Hepatic stellate cell (primary cell): ENCODE results near the gene MPPED2.

Experiments used
- DNase-seq: peaks from one replicate; pipeline ENCODE4 v3.0.0; 2011; ENCODE audit warnings: low spot score

The MPPED2 gene

DNA sequence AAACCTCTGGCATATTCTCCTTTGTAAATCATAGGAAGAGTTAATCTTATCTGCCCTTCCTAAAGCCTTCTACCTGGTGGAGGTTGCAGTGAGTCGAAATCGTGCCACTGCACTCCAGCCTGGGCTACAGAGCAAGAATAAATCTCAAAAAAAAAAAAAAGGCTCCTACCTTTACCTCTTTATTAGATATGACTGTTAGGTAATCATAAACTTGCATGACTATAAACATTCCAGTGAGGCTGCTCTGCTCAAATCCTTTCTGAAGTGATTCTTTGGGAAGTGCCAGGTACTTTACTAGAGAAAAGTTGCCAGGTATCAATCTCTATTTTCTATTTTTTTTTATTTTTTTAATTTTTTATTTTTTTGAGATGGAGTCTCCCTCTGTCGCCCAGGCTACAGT, 59.6 kb downstream of the MPPED2 start:
- DNase-seq = no peak

DNA sequence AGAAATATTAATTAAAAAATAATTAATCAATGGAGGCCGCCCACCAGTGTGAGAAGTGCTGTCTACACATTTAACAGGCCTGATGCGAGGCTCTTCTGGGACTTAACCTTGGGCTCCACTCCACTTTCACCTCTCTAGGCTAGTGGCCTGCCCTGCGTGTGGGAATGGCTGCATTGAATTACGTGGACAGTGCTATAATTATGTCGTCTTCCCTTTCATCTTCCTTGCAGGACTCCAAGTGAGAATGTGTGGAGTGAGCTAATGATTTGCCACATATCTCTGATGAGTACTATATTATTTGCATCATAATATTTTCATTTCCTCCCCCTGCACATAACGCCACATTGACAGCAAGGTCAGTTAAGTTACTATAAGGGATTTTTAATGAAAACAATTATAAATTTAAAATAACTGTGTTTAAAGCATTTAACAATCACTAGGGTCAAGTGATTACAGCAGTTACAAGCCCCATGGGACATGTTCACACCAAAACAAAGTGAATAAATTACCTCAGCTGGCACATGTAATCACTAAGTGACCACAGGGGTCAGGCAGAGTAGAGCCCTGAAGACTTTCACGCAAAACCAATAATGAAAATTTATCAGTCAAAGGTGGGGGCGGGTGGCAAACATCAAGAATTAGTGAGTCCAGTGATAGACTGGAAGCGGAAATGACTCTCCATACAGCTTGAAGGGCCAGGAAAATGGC, 63.5 kb downstream of the MPPED2 start:
- no peak for DNase-seq

DNA sequence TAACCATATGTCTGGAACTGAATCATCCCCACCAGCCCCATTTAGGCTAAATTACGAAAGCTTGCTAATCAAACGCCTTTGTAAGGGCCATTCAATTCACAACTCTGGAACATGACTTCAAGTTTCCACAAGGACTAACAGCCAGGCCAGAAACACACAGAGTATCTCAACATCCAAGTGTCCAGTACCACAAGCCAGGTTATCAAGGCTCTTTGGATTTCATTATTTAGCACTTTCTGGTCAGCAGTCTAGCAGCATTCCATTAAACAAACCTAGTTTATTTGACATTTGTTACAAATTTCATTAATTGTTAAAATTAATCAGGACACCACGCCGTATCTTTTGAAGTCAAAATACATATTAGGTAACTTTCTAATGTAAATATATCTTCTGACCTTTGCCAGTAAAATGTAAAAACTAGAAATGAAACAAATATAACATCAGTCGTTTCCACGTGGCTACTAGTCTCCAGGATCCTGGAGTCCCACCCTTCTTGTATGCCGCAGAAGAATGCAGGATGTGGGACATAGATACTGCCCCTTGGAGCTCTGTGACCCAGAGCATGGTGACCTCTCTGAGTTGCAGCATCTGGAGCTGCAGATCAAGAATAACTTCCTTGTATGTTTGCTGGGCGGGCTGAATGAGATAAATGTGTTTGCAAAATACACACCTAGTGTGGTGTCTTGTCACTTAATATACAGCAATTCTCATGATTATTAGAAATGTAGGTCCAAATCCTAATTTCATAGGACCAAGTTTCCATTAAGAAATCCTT, 64.7 kb downstream of the MPPED2 start:
- no peak for DNase-seq

DNA sequence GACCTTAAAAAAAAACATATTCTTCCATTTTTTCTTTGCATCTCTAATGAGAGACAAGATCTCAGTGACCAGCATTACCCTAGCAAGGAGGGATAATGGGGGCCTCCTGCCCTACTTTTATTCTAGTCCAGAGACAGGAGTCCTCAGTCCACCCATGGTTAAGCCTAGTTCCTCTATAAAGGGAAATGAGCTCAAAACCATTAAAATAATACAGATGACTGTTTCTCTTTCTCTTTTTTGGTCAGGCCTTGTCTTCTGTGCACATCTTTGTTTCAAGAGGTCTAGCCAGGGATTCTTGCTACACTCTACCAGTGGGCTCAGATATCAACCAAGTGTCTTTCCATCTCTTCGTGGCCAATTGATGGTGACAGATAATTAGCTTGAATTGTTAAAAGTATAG, 73.1 kb downstream of the MPPED2 start:
- DNase-seq = no peak

DNA sequence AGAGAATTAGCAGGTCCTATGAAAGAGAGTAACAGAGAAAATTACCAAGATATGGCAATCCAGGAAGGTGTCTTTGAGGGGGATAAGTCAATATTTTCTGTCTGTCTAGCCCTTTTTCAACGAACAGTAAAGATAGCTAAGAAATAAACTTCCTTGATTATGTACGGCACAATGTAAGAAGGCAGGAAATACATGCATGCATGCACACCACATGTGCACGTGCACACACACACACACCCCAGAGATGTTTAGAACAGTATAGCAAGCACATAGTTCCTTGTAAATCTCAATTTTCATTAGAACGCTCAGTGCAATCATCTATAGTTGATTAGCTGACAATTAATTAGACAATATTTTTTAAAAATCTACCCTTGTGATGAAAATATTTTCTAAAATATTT, 74.7 kb downstream of the MPPED2 start:
- DNase-seq = no peak

DNA sequence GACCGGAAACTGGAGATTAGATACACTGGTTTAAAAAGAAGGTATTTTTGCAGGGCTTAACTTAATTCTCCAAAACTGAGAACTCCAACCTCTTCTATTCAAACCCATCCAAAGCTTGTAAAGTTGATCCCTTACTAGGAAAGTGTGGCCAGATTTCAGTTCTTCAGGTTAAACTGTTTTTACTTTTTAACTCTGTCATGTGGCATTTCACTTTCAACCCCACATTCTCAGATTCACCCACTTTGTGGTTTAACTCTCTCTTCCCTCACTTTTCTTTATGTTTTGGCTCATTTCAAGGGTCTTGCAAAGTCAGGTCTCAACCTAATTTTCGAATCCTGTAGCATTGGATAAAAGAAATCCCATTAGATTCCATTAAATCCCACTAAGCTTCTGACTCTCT, 75.4 kb downstream of the MPPED2 start:
- DNase-seq = no peak

DNA sequence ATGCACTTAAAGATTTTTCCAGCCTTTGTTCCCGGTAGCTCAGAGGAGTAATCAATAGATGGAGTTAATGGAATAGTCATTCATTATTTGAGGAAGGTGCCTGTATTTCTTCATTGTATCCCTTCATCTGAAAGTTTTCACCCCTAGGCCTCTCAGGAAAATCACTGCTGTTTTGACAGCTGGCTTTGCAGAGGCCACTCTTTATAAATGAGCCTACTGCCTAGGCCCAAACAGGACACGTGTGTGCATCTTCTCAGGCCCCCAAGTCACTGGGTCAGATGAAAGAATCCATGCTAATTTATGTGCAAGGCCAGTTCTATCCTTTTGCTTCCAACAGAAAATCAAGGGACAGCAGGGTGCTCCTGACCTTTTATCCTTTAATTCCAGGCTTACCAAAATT, 76.8 kb downstream of the MPPED2 start:
- no peak for DNase-seq

DNA sequence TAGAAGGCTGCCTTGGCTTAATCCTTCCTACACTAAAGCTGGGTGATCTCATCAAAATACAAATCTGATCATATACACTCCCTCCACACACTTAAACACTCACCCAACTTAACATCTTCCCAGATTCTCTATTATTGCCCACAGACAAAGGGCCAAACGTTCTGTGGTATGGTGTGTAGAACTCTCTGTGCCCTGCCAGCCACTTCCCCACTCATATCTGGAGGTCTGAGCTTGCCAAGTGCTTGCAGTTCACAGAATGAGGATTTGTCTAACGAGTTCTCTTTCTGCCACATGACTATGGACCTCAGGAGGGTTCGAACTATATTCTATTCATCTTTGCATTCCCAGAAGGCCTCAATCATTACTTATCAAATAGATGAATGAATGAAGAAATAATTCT, 77.6 kb downstream of the MPPED2 start:
- DNase-seq = no peak

DNA sequence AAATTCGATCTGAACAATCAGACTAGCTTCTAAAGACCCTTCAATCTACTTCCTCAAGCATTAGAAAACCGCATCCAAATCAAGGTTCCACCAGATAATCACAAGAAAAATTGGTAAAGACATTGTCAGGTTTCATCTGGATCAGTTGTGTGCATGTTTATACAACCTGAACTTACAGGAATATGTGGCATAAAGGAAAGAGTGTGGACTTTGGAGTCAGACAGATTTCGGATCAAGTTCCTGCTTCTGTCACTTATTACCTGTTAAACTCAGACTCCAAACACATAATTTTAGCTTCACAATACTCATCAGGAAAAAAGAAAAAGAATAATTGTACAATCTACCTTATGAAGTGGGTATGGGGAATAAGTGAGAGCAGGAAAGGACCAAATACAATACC, 80.5 kb downstream of the MPPED2 start:
- no peak for DNase-seq

DNA sequence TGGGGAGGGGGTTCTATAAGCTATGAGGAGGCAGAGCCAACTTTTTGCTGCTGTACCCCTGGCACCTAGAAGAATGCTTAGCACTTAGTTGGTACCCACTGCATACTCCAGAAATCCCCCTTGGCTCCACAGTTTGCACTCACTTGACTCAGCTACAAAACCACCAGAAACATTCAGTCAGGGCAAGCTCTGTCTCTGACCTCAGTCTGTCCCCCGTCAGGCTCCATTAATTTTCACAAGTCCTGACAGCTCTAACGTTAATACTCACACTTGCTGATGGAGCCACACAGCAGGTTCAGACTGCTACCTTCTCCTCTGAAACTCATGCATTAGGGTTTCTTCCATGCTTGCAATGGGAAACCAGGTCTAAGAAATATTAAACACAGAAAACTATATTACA, 81.7 kb downstream of the MPPED2 start:
- no peak for DNase-seq

DNA sequence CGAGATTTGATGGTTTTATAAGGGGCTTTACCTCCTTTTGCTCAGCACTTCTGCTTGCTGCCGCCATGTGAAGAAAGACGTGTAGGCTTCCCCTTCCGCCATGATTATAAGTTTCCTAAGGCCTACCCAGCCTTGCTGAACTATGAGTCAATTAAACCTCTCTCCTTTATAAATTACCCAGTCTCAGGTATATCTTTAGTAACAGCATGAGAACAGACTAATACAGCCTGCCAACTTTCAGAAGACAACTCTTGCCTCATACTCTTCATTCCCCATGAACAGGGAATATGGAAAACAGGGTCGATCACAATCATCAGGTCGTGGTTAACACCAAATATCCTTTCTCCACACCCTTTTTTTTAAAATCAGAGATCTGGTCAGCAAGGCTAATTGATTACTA, 83.0 kb downstream of the MPPED2 start:
- DNase-seq = no peak

DNA sequence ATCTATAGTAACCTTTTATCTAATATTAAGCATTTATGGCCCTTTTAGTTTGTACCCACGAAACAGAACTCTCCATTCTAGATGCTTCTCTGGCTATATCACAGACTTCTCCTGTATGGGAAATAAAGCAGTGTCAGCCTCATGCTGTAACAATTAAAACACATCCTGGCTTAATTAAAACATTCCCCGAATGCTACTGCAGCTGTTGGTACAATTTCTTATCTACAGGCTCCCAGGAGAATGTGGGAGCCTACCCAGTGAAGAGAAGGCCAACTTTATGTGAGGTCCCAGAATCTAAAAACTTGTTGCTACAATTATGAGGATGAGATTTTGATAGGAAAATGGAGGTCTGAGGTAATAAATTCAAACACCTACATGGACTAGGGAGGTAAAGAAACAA, 83.8 kb downstream of the MPPED2 start:
- DNase-seq = no peak

DNA sequence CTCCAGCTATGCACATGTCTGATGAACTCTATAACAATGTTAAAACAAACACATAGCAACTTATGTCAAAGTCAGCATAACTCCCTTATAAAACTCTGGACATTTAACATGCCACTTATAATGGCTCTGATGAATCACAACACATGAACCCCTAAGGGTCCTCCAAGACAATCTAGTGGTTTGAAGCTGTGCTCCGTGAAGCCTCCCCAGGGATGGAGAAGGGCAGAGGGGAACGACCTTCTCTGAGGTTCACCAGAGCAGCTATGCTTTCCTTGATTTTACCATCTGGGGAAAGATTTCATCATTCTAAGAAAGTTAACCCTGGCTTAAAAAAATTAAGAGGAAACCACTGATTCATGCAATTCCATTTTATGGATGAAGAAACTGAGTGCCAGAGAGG, 84.4 kb downstream of the MPPED2 start:
- no peak for DNase-seq

DNA sequence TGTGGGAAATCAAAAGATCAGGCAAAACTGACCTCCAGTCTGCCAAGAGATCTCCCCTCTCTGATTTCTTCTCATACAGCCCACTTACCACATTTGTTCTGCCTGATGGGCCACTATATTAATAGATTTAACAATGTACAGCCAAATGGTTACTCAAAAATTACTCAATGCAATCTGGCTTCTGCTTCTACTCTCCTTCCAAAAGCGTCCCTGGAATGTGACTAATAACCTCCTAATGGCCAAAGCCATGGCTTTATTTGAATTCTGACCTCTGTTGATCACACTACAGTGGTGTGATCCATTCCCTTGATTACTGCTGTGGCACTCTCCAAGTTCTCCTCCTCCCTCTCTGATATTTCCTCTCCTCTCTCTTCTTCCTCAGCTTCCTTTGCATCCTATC, 86.2 kb downstream of the MPPED2 start:
- no peak for DNase-seq

DNA sequence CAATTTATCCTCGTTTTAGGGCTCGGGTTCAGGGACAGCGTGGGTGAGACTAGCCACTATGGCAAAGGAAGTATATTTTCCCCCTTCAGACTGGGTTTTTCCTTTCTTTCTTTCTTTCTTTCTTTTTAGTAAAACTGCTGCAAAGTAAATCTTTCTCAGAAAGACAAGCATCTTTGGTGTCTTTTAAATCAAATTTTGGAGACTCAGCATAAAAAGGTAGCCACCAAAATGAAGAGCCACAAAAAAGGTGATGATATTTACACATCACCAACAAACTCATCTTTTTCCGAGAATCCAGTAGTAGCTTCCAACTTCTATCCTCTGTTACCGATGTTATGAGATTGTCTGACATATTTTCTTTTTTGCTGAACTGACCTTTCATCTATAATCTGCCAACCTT, 88.6 kb downstream of the MPPED2 start:
- no peak for DNase-seq

DNA sequence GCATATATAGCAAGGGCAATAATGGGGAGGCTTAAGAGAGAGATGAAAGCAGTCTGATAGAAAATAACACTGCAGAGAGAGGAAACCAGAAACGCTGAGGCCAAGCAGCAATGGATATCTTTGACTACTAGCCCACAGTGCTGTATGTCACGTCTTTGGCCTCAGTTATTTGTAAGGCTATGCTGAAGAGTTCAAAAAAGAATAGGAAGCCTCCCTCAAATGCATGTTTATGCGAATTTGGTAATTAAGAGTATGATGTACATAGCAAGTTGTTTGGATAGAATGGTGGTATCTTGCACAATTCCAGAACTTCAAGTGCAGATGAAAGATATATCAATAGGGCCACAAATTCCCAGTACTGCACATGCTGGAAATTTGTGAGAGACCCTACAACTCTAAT, 89.2 kb downstream of the MPPED2 start:
- DNase-seq = no peak

DNA sequence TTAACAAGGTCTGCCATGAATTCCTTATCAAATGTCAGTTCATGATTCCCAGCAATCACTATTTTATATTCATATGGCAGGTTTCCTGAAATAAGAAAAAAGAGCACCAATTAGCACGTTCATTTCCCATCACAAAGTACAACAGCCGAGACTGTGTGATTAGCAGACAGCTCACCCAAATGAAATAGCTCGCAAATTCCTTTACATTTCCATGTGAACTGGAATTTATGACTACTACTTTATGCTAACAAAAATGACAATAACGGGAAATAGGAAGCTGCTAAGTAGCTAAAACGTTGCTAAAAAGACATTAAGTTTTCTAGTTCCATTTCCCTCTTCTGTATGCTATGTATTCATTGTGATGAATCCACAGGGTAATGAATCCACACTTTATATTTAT, 90.7 kb downstream of the MPPED2 start:
- no peak for DNase-seq

DNA sequence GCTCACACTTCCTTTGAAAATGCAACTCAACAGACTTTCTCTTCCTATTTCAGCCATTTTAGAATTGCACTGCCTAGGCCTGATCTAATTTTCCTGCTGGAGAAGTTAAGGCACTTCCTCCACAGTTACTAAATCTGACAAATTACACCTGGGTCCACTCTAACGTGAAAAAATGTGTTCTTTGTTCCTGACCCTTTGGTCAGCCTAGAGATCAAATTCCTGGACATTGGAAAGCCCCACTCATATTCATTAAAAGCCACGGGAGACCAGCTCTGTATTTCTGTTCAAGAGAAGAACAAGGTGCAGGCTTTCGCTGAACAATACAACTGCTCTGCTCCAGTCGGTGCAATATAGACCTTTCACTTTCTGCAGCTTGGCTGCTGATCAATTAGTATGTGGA, 96.6 kb downstream of the MPPED2 start:
- no peak for DNase-seq

DNA sequence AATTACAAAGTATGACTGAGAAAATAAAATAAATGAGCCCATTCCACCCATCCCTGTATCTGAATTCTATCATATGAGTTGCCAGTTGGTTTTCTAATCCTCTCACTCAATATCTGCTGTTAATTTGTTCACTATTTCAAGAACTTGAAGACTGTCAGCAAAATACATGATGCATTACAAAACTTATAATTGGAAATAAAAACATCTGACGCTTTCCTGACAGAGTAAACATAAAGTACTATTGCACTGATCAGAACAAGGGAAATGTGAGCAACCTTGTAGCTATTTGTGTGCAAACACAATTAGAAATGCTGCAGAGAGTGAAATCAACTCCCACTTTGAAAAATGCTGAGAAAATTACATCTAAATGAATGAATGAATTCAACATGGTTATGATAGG, 97.1 kb downstream of the MPPED2 start:
- no peak for DNase-seq

DNA sequence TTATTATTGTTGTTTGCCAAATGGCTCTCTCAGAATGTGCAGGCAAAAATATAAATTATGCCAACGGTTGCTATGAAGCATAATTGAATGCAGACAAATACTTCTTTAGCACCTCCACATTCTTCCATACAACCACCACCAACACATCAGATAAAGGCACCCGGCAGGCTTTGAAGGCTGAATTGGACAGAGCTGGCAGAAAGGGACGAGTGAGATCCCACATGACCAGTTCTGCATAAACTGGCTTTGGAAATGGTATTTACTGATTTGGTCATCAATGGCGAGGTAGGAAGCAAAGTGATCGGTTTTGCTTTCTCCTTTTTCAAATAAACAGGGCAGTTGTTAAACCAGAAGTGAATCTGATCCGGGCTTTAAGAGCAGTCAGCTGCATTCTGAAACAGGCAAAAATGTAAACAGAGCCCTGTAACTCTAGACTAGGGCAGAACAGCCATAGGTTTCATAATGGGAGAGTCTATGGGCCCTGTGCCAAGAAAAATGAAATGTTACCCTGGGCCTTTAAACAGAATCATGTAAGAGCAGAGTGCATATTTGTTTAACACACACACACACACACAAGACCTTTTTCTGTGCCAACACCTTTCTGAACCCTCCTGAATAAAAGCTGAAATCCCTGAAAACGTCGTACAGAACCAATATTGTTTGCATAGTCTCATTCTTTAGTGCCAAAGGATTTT, 97.7 kb downstream of the MPPED2 start:
- no peak for DNase-seq

DNA sequence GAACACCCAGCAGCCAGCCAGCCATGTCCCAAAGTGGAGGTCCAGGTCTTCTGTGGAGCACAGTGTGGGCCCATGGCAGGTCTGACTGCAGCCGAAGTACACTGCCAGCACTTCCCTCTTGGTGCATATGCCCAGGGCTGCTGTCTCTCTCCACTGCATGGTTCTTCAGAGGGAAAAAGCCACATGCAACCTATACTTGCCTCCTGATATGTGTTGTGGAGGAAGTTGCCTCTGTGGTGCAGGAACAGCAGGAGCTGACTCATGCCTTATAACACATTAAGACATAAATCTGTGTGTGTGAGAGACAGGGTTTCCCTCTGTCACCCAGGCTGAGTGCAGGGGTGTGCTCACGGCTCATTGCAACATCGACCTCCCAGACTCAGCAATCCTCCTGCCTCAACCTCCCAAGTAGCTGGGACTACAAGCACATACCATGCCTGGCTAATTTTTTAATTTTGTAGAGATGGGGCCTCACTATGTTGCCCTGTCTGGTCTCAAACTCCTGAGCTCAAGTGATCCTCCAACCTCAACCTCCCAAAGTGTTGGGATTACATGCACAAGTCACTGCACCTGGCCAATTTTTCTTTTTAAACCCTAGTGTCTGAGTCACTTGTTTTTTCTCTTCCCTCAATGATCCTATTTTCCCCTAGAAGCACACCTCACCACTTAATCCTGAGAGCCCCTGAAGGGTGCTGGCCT, 98.8 kb downstream of the MPPED2 start:
- DNase-seq = no peak

DNA sequence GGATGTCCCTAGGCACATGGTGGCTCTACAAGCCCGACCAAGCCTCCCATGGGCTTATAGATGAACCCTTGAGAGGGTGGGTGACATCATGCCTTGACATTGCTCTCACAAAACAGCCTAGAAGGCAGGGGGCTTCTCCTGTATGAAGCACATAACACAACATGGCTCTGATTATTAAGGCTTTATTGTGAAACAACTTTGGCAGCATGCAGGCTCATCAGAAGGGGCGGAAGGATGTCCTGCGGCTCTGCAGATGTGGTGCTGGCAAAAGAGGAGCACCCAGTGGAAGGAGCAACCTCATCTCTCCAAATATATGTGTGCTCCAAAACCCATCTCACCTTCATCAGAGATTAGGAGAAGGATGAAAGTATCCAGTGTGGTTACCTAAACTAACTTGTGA, 100.4 kb downstream of the MPPED2 start:
- no peak for DNase-seq

DNA sequence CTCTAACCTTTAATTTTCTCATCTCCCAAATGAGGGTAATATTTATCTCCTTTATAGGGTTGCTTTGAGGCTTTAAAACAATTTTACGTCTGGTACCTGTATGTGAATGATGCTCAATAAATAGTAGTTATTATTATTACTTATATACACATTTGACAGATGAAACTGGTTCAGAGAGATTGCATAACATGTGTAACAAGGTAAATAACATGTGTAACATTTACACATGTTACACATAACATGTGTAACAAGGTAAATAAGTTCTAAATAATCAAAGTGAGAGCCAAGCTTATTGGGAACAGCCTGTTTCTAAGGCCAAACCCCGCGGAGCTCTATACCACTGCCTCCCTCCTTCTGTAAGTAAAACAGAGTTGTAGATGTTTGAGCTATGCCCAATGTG, 100.9 kb downstream of the MPPED2 start:
- DNase-seq = no peak
